ENCODE results near the gene ENTPD5. TPM values are rescaled to one million over a fixed set of nuclear protein-coding genes. Genes with fewer than 3 reads are reported as not detected.

ENTPD5 gene
- polyA plus RNA-seq (2012; ENCODE audit: missing spikeins): 8.1 TPM

DNA sequence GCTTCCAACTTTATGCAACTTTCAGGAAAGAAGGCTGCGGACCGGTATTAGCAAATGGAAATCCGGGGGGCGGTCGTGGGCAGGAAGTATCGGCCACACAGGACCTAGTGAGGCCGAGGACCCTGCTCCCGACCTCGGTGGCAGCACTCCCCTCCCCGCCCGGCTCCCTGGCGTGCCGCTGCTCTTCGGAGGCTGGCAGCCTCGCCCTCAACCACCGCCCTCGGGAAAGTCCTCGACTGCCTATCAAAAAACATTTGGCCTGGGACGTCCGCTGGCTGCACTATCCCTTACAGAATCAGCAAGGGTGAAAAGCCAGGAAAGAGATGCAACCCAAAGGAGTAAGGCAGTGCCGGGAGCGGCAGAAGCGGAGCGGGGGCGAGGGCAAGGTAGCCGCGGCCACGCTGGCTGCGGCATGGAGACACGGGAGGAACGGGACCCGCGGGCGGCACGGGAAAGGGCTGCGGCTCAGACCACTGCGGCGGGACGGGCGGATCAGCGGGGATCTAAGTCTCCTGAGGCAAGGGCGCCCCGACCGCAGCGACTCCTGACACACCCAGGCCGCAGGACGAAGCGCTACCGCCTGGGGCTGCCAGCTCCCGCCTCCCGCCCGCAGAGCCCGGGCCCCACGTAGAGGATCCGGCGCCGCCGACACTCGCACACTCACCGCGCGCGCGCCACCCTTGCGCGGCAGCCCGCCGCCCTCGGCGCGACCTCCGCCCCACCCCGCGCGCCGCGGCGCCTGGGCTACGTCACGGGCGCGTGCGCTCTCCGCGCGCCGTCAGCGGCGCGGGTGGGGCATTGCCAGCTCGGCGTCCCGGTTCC is at the start of gene ENTPD5, which contains the start of gene BBOF1:
Gene ENTPD5, minus strand, starts transcription at position 703 of the 822 bp plus-strand sequence. CDS start 31,186 bp downstream, outside the sequence.
Gene BBOF1, plus strand, starts transcription at position 764 of the 822 bp plus-strand sequence. CDS start 130 bp downstream, outside the sequence.
- FAIRE-seq (peak; percentile 98), DNase-seq (ENCODE audit: insufficient read length) (peak; percentile 92)
- TF ChIP-seq POLR2A (IDR thresholded peaks at IDR 0.05; ENCODE audit: low read depth, low read length) (peak; percentile 84; the same call in 1 of the 2 replicates), TAF1 (IDR thresholded peaks at IDR 0.05; ENCODE audit: borderline replicate concordance, low read depth, low read length) (no peak)

DNA sequence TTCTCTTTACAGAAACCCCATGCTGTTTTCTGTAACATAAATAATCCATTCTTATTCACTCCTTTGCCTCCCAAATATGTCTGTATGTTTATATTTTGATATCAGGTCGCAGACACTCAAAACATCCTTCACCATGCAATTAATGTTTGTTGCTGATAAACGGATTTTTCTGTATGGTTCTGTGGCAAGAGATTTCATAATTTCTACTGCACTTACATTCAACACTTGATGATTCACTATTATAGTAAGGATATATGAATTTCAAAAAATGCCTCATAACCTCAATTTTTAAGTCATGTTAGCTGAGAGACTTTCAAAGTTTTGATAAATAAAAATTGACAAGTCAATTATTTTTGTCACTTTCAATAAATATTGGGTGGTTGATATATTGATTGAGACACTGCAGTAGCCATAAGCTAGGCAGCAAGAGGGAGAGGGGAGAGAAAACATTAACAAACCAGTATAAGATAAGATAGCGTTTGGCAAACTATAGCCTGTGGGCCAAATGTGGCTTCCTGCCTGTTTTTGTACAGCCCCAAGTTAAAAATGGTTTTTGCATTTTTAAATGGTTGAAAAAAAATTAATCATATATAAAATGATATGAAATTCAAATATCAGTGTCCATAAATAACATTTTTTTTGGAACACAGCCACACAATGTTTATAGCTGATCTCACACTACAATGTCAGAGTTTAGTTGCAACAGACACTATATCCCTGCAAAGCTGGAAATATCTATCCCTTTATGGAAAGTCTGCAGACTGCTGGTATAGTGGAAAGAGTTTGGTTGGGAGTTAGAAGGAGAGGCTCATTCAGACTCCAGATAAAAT is 46.9 kb upstream of the ENTPD5 start:
- TF ChIP-seq TAF1 (IDR thresholded peaks at IDR 0.05; ENCODE audit: borderline replicate concordance, low read depth, low read length) (no peak), POLR2A (IDR thresholded peaks at IDR 0.05; ENCODE audit: low read depth, low read length) (no peak), POLR2AphosphoS5 (IDR thresholded peaks at IDR 0.05; ENCODE audit: low read depth, low read length) (no peak)
- FAIRE-seq (no peak), DNase-seq (ENCODE audit: insufficient read length) (no peak)

DNA sequence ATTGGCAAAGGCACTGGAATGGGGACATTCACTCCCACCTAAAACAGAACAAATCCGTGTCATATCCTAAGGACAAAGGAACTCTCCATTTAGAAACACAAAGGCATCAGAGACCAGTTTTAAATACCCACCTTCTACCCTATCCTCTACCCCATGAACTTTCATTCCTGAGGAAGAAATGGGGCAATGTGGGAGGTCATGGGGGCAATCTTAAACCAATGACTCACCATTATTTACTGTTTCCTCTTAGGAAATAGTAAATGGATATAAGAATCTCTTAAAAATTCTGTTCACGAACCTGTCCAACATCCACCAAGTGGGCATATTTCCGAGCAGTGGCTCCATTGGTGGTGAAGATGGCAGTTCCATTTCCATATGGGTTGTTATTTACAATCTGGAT is 45.8 kb upstream of the ENTPD5 start:
- no peak for FAIRE-seq

GRCh38 chr14:74064426-74064825 is 45.3 kb upstream of the ENTPD5 start:
- no peak for DNase-seq (ENCODE audit: insufficient read length)
- TF ChIP-seq TAF1 (IDR thresholded peaks at IDR 0.05; ENCODE audit: borderline replicate concordance, low read depth, low read length) (no peak), POLR2AphosphoS5 (IDR thresholded peaks at IDR 0.05; ENCODE audit: low read depth, low read length) (no peak), POLR2A (IDR thresholded peaks at IDR 0.05; ENCODE audit: low read depth, low read length) (no peak)
- FAIRE-seq: no peak

More for the DNA sequence above, 45.8 kb upstream of the ENTPD5 start:
- no peak for DNase-seq (ENCODE audit: insufficient read length)
- TF ChIP-seq POLR2AphosphoS5 (IDR thresholded peaks at IDR 0.05; ENCODE audit: low read depth, low read length) (no peak), POLR2A (IDR thresholded peaks at IDR 0.05; ENCODE audit: low read depth, low read length) (no peak), TAF1 (IDR thresholded peaks at IDR 0.05; ENCODE audit: borderline replicate concordance, low read depth, low read length) (no peak)

DNA sequence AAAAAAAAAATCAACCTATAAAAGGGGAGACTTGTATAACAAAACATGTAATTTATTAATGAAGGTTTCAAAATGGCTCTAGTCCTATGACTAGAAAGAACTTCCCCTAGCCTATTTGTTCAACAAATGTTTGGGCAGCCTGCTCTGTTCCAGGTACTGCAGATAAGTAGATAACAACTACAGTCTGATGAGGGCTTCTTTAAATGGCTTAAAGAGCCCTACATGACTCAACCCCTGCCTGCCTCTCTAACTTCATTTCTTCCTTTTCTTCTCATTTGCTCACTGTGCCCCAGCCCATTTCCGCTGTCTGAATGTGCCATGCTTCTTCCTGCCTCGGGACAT is 43.7 kb upstream of the ENTPD5 start:
- FAIRE-seq (no peak), DNase-seq (ENCODE audit: insufficient read length) (no peak)
- TF ChIP-seq TAF1 (IDR thresholded peaks at IDR 0.05; ENCODE audit: borderline replicate concordance, low read depth, low read length): no peak
- TF ChIP-seq POLR2AphosphoS5 (IDR thresholded peaks at IDR 0.05; ENCODE audit: low read depth, low read length): no peak
- no peak for TF ChIP-seq POLR2A (IDR thresholded peaks at IDR 0.05; ENCODE audit: low read depth, low read length)

DNA sequence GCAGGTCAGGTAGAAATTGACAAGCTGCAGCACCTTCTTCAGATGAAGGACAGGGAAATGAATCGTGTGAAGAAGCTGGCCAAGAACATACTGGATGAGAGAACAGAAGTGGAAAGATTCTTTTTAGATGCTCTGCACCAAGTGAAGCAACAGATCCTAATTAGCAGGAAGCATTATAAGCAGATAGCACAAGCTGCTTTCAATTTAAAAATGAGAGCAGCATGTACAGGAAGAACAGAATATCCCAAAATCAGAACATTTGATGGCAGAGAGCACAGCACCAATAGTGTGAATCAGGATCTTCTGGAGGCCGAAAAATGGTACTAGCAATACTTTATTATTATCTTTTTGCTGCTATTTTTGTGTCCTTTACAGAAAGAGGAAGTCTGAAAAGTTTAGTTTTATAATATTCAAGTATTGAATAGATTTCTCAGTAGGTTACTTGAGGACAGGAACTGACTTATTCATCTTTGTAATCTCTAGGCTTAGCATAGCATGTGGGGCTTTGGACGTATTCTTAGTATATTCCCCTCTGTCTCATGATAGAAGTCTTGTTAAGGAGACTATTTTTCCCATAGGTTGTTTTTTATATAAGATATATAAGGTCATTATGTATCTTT is 30.9 kb upstream of the ENTPD5 start:
- no peak for TF ChIP-seq TAF1 (IDR thresholded peaks at IDR 0.05; ENCODE audit: borderline replicate concordance, low read depth, low read length)
- no peak for TF ChIP-seq POLR2A (IDR thresholded peaks at IDR 0.05; ENCODE audit: low read depth, low read length)
- no peak for TF ChIP-seq POLR2AphosphoS5 (IDR thresholded peaks at IDR 0.05; ENCODE audit: low read depth, low read length)
- FAIRE-seq: no peak
- DNase-seq (ENCODE audit: insufficient read length): no peak

- FAIRE-seq (no peak), DNase-seq (ENCODE audit: insufficient read length) (no peak)
- TF ChIP-seq POLR2AphosphoS5 (IDR thresholded peaks at IDR 0.05; ENCODE audit: low read depth, low read length): no peak
- no peak for TF ChIP-seq TAF1 (IDR thresholded peaks at IDR 0.05; ENCODE audit: borderline replicate concordance, low read depth, low read length)
- no peak for TF ChIP-seq POLR2A (IDR thresholded peaks at IDR 0.05; ENCODE audit: low read depth, low read length)
Observed at GRCh38 chr14:74048281-74048680, 29.2 kb upstream of the ENTPD5 start.

GRCh38 chr14:74045522-74045921 is 26.4 kb upstream of the ENTPD5 start:
- FAIRE-seq (no peak), DNase-seq (ENCODE audit: insufficient read length) (no peak)
- TF ChIP-seq POLR2AphosphoS5 (IDR thresholded peaks at IDR 0.05; ENCODE audit: low read depth, low read length) (no peak), POLR2A (IDR thresholded peaks at IDR 0.05; ENCODE audit: low read depth, low read length) (no peak), TAF1 (IDR thresholded peaks at IDR 0.05; ENCODE audit: borderline replicate concordance, low read depth, low read length) (no peak)

DNA sequence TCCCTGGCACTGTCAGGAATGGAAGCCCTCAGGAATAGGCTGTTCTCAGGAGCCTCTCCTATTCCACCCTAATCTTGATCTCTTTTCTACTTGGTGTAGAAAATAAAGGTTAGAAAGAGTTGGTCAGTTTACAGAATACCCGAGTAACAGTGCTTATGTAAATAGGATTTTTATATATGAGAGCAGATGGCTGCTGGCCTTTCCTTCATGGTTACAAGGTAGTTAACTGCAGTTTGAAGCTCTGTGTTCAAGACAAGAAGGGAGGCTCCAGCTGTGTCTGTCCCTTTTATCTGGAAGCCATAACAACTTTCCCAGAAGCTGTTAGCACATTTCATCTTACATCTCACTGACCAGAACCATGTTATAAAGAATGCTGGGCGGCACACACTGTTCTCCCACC is 23.2 kb upstream of the ENTPD5 start:
- no peak for TF ChIP-seq TAF1 (IDR thresholded peaks at IDR 0.05; ENCODE audit: borderline replicate concordance, low read depth, low read length)
- no peak for TF ChIP-seq POLR2A (IDR thresholded peaks at IDR 0.05; ENCODE audit: low read depth, low read length)
- no peak for TF ChIP-seq POLR2AphosphoS5 (IDR thresholded peaks at IDR 0.05; ENCODE audit: low read depth, low read length)
- FAIRE-seq (no peak), DNase-seq (ENCODE audit: insufficient read length) (no peak)

GRCh38 chr14:74038020-74038859 is 19.2 kb upstream of the ENTPD5 start:
- FAIRE-seq (peak; percentile 68), DNase-seq (ENCODE audit: insufficient read length) (no peak)
- TF ChIP-seq POLR2A (IDR thresholded peaks at IDR 0.05; ENCODE audit: low read depth, low read length): no peak
- no peak for TF ChIP-seq POLR2AphosphoS5 (IDR thresholded peaks at IDR 0.05; ENCODE audit: low read depth, low read length)
- TF ChIP-seq TAF1 (IDR thresholded peaks at IDR 0.05; ENCODE audit: borderline replicate concordance, low read depth, low read length): no peak

Measured in GM12892 (cell line).